Peyer's patch (tissue), 4 donors: ENCODE data around the gene SGCB. TPM values are rescaled to one million over a fixed set of nuclear protein-coding genes. Genes with fewer than 3 reads are reported as not detected.

Experiments used
- DNase-seq, 3 donors: peaks; one replicate each; pipeline ENCODE4 v3.0.0-alpha.2; 2017 to 2019
- H3K27ac ChIP-seq, 4 donors: fragments of 200-600 bp; sonication (generic); one replicate each; pipeline ENCODE4 v1.5.1; 2016 to 2019
- H3K27me3 ChIP-seq, 2 donors: fragments of 200-600 bp; sonication (generic); one replicate each; pipeline ENCODE4 v1.5.1; 2019
- H3K36me3 ChIP-seq, 3 donors: fragments of 200-600 bp; sonication (generic); one replicate each; pipeline ENCODE4 v1.5.1; 2016 to 2019
- H3K4me1 ChIP-seq, 4 donors: fragments of 200-600 bp; sonication (generic); one replicate each; pipeline ENCODE4 v1.5.1; 2016 to 2019
- H3K4me3 ChIP-seq, 4 donors: fragments of 200-600 bp; sonication (generic); 1 replicate in 3 of 4; 2 replicates in 1 of 4; pipeline ENCODE4 v1.5.1; 2016 to 2019; ENCODE audit warnings: mild to moderate bottlenecking in 1 of 4
- H3K9me3 ChIP-seq, 4 donors: fragments of 200-600 bp; sonication (generic); one replicate each; pipeline ENCODE4 v1.5.1; 2016 to 2019; ENCODE audit warnings: mild to moderate bottlenecking in 1 of 4
- CTCF ChIP-seq, 6 experiments: fragments of 450-650 bp in 4 of 6; fragments of 200-600 bp in 2 of 6; sonication (generic) in 1 of 6; IDR thresholded peaks; one replicate each; pipeline ENCODE4 v1.5.1; 2017 to 2019; ENCODE audit warnings: antibody characterized with exemption in 6 of 6, mild to moderate bottlenecking in 3 of 6, moderate library complexity in 1 of 6
- POLR2A ChIP-seq, 2 donors: fragments of 450-650 bp; IDR thresholded peaks; one replicate each; pipeline ENCODE4 v1.5.1; 2017; ENCODE audit warnings: antibody characterized with exemption in 2 of 2, mild to moderate bottlenecking in 2 of 2, moderate library complexity in 2 of 2
- total RNA-seq, 4 donors: library from RNA; depleted of rRNA; stranded (reverse); fragments of >200 nt; gene quantifications; one replicate each; pipeline ENCODE4 v1.1.0, GENCODE V29; 2016

The SGCB gene
- total RNA-seq, 4 donors from 2014 or later = 13.0 to 33.8 (median 21.5) TPM

DNA sequence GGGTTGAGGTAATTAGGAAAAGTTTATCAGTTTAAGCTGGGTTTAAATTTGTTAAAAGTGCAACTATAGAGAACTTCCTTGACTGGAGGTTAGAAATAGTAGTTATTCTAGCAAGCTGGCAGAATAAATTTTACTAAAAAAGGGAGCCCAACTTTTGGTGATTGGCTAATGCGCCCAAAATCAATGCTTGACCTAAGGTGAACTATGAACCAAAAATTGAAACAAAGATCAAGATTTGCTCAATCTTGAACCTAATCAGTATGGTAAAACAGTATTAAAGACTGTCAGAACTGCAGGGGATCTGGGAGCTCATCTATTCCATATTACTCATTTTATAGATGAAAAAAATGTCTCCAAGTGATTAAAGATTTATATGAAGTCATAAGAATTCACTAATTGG is 6.9 kb upstream of the SGCB start:
- no peaks in the 10 kb centered on the region for H3K27me3 ChIP-seq
- H3K36me3 ChIP-seq = no peaks in the 10 kb centered on the region
- no peak overlapping the region for H3K27ac ChIP-seq
- no peaks in the 10 kb centered on the region for H3K9me3 ChIP-seq
- TF ChIP-seq POLR2A (IDR thresholded peaks at IDR 0.05) (no peak), CTCF (IDR thresholded peaks at IDR 0.05) (no peak)
- no peak for DNase-seq
- no peak overlapping the region for H3K4me3 ChIP-seq
- no peaks in the 10 kb centered on the region for H3K4me1 ChIP-seq

GRCh38 chr4:52037689-52038102 is 403 bp downstream of the SGCB start:
- H3K27me3 ChIP-seq = no peaks in the 10 kb centered on the region
- H3K36me3 ChIP-seq = no peaks in the 10 kb centered on the region
- peak overlapping the region; percentile 42 to 72 (median 70) for H3K27ac ChIP-seq
- H3K4me1 ChIP-seq = peaks cover 0 to 14% (median 2%) of the 10 kb centered on the region in 4 donors
- peak overlapping the region; percentile 78 to 92 (median 86) for H3K4me3 ChIP-seq
- TF ChIP-seq POLR2A (IDR thresholded peaks at IDR 0.05) = no peak
- TF ChIP-seq CTCF (IDR thresholded peaks at IDR 0.05) = no peak
- DNase-seq = peak in 1 of 3 donors; percentile 60
- no peaks in the 10 kb centered on the region for H3K9me3 ChIP-seq

DNA sequence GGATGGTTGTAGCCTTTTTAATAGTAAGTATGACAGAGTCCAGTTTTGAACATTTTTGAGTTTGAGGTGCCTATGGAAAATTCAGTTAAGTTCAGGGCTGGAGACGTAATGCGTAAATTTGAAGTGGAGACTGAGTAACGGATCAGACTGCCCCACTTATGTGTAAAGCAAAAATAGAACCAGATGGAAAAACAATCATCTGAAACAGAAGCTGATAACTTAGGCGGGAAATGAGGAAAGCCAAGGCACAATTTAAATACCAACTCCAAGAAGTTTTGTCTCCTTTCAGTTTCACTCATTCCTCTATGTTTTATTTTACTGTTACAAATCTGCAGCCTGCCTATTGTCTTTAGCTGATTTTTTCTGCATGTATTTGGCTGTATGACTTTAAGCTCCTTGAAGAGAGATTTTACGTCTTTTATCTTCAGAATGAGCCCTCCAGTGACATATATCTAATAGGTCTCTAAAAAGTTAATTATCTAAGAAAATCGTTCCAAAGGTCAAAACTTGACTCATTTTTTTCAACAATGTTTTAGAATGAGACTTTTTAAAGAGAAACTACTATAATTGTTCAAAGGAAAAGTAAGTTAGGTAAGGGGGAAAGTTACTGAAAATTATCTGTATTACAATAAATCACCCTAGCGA is 1.1 kb downstream of the SGCB start:
- H3K27ac ChIP-seq = peak overlapping the region in 2 of 4 donors; percentile 42 to 72
- H3K27me3 ChIP-seq = no peaks in the 10 kb centered on the region
- peak overlapping the region in 3 of 4 donors; percentile 78 to 90 (median 83) for H3K4me3 ChIP-seq
- H3K36me3 ChIP-seq = no peaks in the 10 kb centered on the region
- DNase-seq = no peak
- H3K4me1 ChIP-seq = peaks cover 0 to 14% (median 2%) of the 10 kb centered on the region in 4 donors
- no peaks in the 10 kb centered on the region for H3K9me3 ChIP-seq
- TF ChIP-seq POLR2A (IDR thresholded peaks at IDR 0.05) (no peak), CTCF (IDR thresholded peaks at IDR 0.05) (no peak)

DNA sequence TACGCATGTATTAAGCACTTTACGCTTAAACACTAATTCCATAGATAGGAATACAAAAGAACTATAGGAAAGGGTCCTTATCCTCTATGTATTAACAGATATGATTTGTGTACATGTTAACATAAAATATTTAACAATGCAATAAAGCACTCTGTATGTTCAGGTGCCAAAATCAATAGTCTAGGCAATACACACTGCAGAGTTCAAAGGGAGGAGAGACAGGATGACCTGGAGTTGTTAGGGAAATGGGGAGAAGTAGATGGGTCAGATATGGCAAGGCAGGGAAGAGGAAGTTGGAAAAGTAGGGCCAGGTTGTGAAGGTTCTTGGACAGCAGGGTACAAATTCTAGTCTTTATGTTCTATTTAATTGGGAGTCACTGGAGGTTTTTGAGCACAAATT is 2.9 kb downstream of the SGCB start:
- TF ChIP-seq POLR2A (IDR thresholded peaks at IDR 0.05) = no peak
- TF ChIP-seq CTCF (IDR thresholded peaks at IDR 0.05) = no peak
- Histone ChIP-seq H3K4me1 (peaks cover 0 to 14% (median 2%) of the 10 kb centered on the region in 4 donors), H3K36me3 (no peaks in the 10 kb centered on the region), H3K27ac (no peak overlapping the region), H3K9me3 (no peaks in the 10 kb centered on the region), H3K27me3 (no peaks in the 10 kb centered on the region), H3K4me3 (no peak overlapping the region)
- DNase-seq = no peak

- DNase-seq = no peak
- TF ChIP-seq POLR2A (IDR thresholded peaks at IDR 0.05) (no peak), CTCF (IDR thresholded peaks at IDR 0.05) (no peak)
- no peak overlapping the region for H3K27ac ChIP-seq
- H3K27me3 ChIP-seq = no peaks in the 10 kb centered on the region
- H3K4me1 ChIP-seq = peaks cover 0 to 14% (median 2%) of the 10 kb centered on the region in 4 donors
- H3K36me3 ChIP-seq = peaks cover 0 to 16% (median 0%) of the 10 kb centered on the region in 3 donors
- no peak overlapping the region for H3K4me3 ChIP-seq
- H3K9me3 ChIP-seq = no peaks in the 10 kb centered on the region
Observed at GRCh38 chr4:52032005-52032404, 6.1 kb downstream of the SGCB start.
